GM23338 (cell line): ENCODE data around the gene EGFR.

Experiments
- CREB1 ChIP-seq: fragments of 250-450 bp; sonication (Bioruptor Pico); IDR thresholded peaks from 2 replicates; pipeline ENCODE4 v1.5.0; 2020; ENCODE audit warnings: low read depth, mild to moderate bottlenecking, moderate library complexity
- CTCF ChIP-seq, 2 experiments: fragments of 200-600 bp in 1 of 2; sonication (generic) in 1 of 2; conservative IDR thresholded peaks; 2 replicates each; pipeline versions ENCODE4 v1.5.1 to v1.6.1; 2016 to 2017; ENCODE audit warnings: antibody characterized with exemption in 2 of 2, low read depth in 2 of 2, mild to moderate bottlenecking in 2 of 2, moderate library complexity in 1 of 2
- EZH2 ChIP-seq: fragments of 200-600 bp; sonication (generic); IDR thresholded peaks from one replicate; pipeline ENCODE4 v1.8.0; 2017; ENCODE audit warnings: antibody characterized with exemption, mild to moderate bottlenecking, low read depth; ENCODE audit not compliant: unreplicated experiment
- EZH2phosphoT487 ChIP-seq: fragments of 200-600 bp; sonication (generic); IDR thresholded peaks from one replicate; pipeline ENCODE4 v1.8.1; 2018; ENCODE audit warnings: antibody characterized with exemption; ENCODE audit not compliant: unreplicated experiment
- JUNB ChIP-seq: IDR thresholded peaks from one replicate; pipeline ENCODE4 v1.6.1; 2016; ENCODE audit warnings: antibody characterized with exemption; ENCODE audit not compliant: unreplicated experiment
- NANOG ChIP-seq: IDR thresholded peaks from 2 replicates; pipeline ENCODE4 v1.6.1; 2016; ENCODE audit warnings: antibody characterized with exemption, borderline replicate concordance
- POLR2AphosphoS5 ChIP-seq: IDR thresholded peaks from 2 replicates; pipeline ENCODE4 v1.6.1; 2016; ENCODE audit warnings: antibody characterized with exemption, low read depth
- REST ChIP-seq: IDR thresholded peaks from one replicate; pipeline ENCODE4 v1.6.1; 2018; ENCODE audit warnings: antibody characterized with exemption; ENCODE audit not compliant: unreplicated experiment
- STAT1 ChIP-seq: IDR thresholded peaks from one replicate; pipeline ENCODE4 v1.6.1; 2016; ENCODE audit warnings: antibody characterized with exemption; ENCODE audit not compliant: unreplicated experiment
- ZNF114 ChIP-seq: fragments of 250-450 bp; sonication (Bioruptor Pico); IDR thresholded peaks from 2 replicates; pipeline ENCODE4 v1.5.0; 2020; ENCODE audit warnings: mild to moderate bottlenecking, moderate library complexity
- ZNF331 ChIP-seq: fragments of 250-450 bp; sonication (Bioruptor Pico); IDR thresholded peaks from 2 replicates; pipeline ENCODE4 v1.5.0; 2020; ENCODE audit warnings: low read depth, mild to moderate bottlenecking, moderate library complexity
- TF ChIP-seq, protein P1 (sequence below): IDR thresholded peaks from 2 replicates; pipeline ENCODE4 v1.6.1; 2016; ENCODE audit warnings: antibody characterized with exemption
- TF ChIP-seq, protein P2 (sequence below): fragments of 250-450 bp; sonication (Bioruptor Pico); IDR thresholded peaks from 2 replicates; pipeline ENCODE4 v1.5.0; 2020; ENCODE audit warnings: mild to moderate bottlenecking, moderate library complexity

- TF ChIP-seq EZH2 (no peak), CTCF (conservative IDR thresholded peaks at IDR 0.05; ENCODE audit: low read depth in 2 of 2) (no peak), EZH2phosphoT487 (no peak), POLR2AphosphoS5 (no peak), CREB1 (CRISPR knock-in tag) (no peak), JUNB (no peak), REST (no peak), ZNF331 (CRISPR knock-in tag) (no peak), NANOG (no peak), STAT1 (no peak), ZNF114 (CRISPR knock-in tag) (no peak)
- TF ChIP-seq, protein P1, sequence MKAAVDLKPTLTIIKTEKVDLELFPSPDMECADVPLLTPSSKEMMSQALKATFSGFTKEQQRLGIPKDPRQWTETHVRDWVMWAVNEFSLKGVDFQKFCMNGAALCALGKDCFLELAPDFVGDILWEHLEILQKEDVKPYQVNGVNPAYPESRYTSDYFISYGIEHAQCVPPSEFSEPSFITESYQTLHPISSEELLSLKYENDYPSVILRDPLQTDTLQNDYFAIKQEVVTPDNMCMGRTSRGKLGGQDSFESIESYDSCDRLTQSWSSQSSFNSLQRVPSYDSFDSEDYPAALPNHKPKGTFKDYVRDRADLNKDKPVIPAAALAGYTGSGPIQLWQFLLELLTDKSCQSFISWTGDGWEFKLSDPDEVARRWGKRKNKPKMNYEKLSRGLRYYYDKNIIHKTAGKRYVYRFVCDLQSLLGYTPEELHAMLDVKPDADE: no peak
- TF ChIP-seq, protein P2, sequence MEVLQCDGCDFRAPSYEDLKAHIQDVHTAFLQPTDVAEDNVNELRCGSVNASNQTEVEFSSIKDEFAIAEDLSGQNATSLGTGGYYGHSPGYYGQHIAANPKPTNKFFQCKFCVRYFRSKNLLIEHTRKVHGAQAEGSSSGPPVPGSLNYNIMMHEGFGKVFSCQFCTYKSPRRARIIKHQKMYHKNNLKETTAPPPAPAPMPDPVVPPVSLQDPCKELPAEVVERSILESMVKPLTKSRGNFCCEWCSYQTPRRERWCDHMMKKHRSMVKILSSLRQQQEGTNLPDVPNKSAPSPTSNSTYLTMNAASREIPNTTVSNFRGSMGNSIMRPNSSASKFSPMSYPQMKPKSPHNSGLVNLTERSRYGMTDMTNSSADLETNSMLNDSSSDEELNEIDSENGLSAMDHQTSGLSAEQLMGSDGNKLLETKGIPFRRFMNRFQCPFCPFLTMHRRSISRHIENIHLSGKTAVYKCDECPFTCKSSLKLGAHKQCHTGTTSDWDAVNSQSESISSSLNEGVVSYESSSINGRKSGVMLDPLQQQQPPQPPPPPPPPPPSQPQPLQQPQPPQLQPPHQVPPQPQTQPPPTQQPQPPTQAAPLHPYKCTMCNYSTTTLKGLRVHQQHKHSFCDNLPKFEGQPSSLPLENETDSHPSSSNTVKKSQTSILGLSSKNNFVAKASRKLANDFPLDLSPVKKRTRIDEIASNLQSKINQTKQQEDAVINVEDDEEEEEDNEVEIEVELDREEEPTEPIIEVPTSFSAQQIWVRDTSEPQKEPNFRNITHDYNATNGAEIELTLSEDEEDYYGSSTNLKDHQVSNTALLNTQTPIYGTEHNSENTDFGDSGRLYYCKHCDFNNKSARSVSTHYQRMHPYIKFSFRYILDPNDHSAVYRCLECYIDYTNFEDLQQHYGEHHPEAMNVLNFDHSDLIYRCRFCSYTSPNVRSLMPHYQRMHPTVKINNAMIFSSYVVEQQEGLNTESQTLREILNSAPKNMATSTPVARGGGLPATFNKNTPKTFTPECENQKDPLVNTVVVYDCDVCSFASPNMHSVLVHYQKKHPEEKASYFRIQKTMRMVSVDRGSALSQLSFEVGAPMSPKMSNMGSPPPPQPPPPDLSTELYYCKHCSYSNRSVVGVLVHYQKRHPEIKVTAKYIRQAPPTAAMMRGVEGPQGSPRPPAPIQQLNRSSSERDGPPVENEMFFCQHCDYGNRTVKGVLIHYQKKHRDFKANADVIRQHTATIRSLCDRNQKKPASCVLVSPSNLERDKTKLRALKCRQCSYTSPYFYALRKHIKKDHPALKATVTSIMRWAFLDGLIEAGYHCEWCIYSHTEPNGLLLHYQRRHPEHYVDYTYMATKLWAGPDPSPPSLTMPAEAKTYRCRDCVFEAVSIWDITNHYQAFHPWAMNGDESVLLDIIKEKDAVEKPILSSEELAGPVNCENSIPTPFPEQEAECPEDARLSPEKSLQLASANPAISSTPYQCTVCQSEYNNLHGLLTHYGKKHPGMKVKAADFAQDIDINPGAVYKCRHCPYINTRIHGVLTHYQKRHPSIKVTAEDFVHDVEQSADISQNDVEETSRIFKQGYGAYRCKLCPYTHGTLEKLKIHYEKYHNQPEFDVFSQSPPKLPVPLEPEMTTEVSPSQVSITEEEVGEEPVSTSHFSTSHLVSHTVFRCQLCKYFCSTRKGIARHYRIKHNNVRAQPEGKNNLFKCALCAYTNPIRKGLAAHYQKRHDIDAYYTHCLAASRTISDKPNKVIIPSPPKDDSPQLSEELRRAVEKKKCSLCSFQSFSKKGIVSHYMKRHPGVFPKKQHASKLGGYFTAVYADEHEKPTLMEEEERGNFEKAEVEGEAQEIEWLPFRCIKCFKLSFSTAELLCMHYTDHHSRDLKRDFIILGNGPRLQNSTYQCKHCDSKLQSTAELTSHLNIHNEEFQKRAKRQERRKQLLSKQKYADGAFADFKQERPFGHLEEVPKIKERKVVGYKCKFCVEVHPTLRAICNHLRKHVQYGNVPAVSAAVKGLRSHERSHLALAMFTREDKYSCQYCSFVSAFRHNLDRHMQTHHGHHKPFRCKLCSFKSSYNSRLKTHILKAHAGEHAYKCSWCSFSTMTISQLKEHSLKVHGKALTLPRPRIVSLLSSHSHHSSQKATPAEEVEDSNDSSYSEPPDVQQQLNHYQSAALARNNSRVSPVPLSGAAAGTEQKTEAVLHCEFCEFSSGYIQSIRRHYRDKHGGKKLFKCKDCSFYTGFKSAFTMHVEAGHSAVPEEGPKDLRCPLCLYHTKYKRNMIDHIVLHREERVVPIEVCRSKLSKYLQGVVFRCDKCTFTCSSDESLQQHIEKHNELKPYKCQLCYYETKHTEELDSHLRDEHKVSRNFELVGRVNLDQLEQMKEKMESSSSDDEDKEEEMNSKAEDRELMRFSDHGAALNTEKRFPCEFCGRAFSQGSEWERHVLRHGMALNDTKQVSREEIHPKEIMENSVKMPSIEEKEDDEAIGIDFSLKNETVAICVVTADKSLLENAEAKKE (CRISPR knock-in tag): no peak
Observed at GRCh38 chr7:55097100-55097499, 78.3 kb downstream of the EGFR start.
